IPS-18c (cell line): ENCODE data around the gene DNAH17.

ENCODE experiments used
- H3K4me3 ChIP-seq: 2 replicates; pipeline ENCODE4 v1.7.0; 2013; ENCODE audit warnings: low read depth, mild to moderate bottlenecking, low read length, moderate library complexity; ENCODE audit not compliant: insufficient read depth
- H3K9me3 ChIP-seq: one replicate; pipeline ENCODE4 v1.6.1; 2013; ENCODE audit warnings: mild to moderate bottlenecking, low read length, moderate library complexity; ENCODE audit not compliant: control insufficient read depth, insufficient read depth

DNAH17 gene

GRCh38 chr17:78608122-78608803 is 31.1 kb upstream of the DNAH17 start:
- Histone ChIP-seq H3K4me3 (no peak overlapping the region), H3K9me3 (peaks cover 7% of the 10 kb centered on the region)

- H3K4me3 ChIP-seq: no peak overlapping the region
- peaks cover 7% of the 10 kb centered on the region for H3K9me3 ChIP-seq
Observed at GRCh38 chr17:78607038-78607437, 29.8 kb upstream of the DNAH17 start.

- H3K9me3 ChIP-seq: peaks cover 7% of the 10 kb centered on the region
- H3K4me3 ChIP-seq: no peak overlapping the region
Observed at GRCh38 chr17:78605886-78606285, 28.7 kb upstream of the DNAH17 start.

GRCh38 chr17:78605429-78605828 is 28.2 kb upstream of the DNAH17 start:
- peaks cover 7% of the 10 kb centered on the region for H3K9me3 ChIP-seq
- no peak overlapping the region for H3K4me3 ChIP-seq

GRCh38 chr17:78602246-78602645 is 25.1 kb upstream of the DNAH17 start:
- no peak overlapping the region for H3K4me3 ChIP-seq
- peaks cover 4% of the 10 kb centered on the region for H3K9me3 ChIP-seq

GRCh38 chr17:78601577-78602190 is 24.5 kb upstream of the DNAH17 start:
- Histone ChIP-seq H3K4me3 (no peak overlapping the region), H3K9me3 (peaks cover 4% of the 10 kb centered on the region)

GRCh38 chr17:78600181-78600721 is 23.1 kb upstream of the DNAH17 start:
- Histone ChIP-seq H3K4me3 (no peak overlapping the region), H3K9me3 (peaks cover 4% of the 10 kb centered on the region)

- Histone ChIP-seq H3K9me3 (peaks cover 2% of the 10 kb centered on the region), H3K4me3 (no peak overlapping the region)
Observed at GRCh38 chr17:78599419-78599818, 22.2 kb upstream of the DNAH17 start.

- H3K4me3 ChIP-seq: no peak overlapping the region
- H3K9me3 ChIP-seq: no peaks in the 10 kb centered on the region
Observed at GRCh38 chr17:78598013-78598471, 20.8 kb upstream of the DNAH17 start.

GRCh38 chr17:78596871-78597764 is 19.9 kb upstream of the DNAH17 start:
- H3K9me3 ChIP-seq: no peaks in the 10 kb centered on the region
- no peak overlapping the region for H3K4me3 ChIP-seq

GRCh38 chr17:78595135-78595810 is 18.1 kb upstream of the DNAH17 start:
- H3K9me3 ChIP-seq: no peaks in the 10 kb centered on the region
- H3K4me3 ChIP-seq: no peak overlapping the region

- H3K9me3 ChIP-seq: no peaks in the 10 kb centered on the region
- H3K4me3 ChIP-seq: no peak overlapping the region
Observed at GRCh38 chr17:78592991-78593329, 15.8 kb upstream of the DNAH17 start.

- Histone ChIP-seq H3K9me3 (no peaks in the 10 kb centered on the region), H3K4me3 (no peak overlapping the region)
Observed at GRCh38 chr17:78591263-78591671, 14.1 kb upstream of the DNAH17 start.

GRCh38 chr17:78589885-78590284 is 12.7 kb upstream of the DNAH17 start:
- Histone ChIP-seq H3K9me3 (no peaks in the 10 kb centered on the region), H3K4me3 (no peak overlapping the region)

GRCh38 chr17:78589031-78589675 is 12.0 kb upstream of the DNAH17 start:
- no peaks in the 10 kb centered on the region for H3K9me3 ChIP-seq

GRCh38 chr17:78588258-78589030 is 11.2 kb upstream of the DNAH17 start:
- no peak overlapping the region for H3K4me3 ChIP-seq
- H3K9me3 ChIP-seq: no peaks in the 10 kb centered on the region

More at GRCh38 chr17:78589031-78589675, 12.0 kb upstream of the DNAH17 start:
- no peak overlapping the region for H3K4me3 ChIP-seq
